ENCODE data around the gene OGT.

- TF ChIP-seq CTCF (IDR thresholded peaks at IDR 0.05), result no peak
- TF ChIP-seq ZFX (IDR thresholded peaks at IDR 0.05; ENCODE audit: borderline replicate concordance), result no peak
These were observed 40.5 kb upstream of the OGT start for GRCh38 chrX:71492231-71493065.
